ENCODE measurements around the gene BCLAF3. TPM values are rescaled to one million over a fixed set of nuclear protein-coding genes. Genes with fewer than 3 reads are reported as not detected.

BCLAF3 gene
- total RNA-seq, 4 donors from 2014 or later, result 7.0 to 10.0 (median 8.7) TPM

GRCh38 chrX:19960913-19961312 lies 29.9 kb downstream of the BCLAF3 start:
- no peak overlapping the region for H3K27ac ChIP-seq (replicated peaks in 1 of 4)
- WGBS, result 78% methylated on average over 1 of the region's 1 CpG
- intact Hi-C loops (cut with DNase I), result no loop called here
- no peaks in the 10 kb centered on the region for H3K9me3 ChIP-seq
- H3K4me3 ChIP-seq, result no peak overlapping the region
- H3K36me3 ChIP-seq, result peaks cover 0 to 20% (median 8%) of the 10 kb centered on the region in 4 donors
- H3K4me1 ChIP-seq, result peaks cover 3 to 15% (median 8%) of the 10 kb centered on the region in 4 donors
- TF ChIP-seq CTCF (IDR thresholded peaks at IDR 0.05) (no peak), EP300 (IDR thresholded peaks at IDR 0.05) (no peak), POLR2A (IDR thresholded peaks at IDR 0.05; ENCODE audit: low read depth) (no peak), POLR2AphosphoS5 (IDR thresholded peaks at IDR 0.05) (no peak)
- peaks cover 0 to 5% (median 0%) of the 10 kb centered on the region in 4 donors for H3K27me3 ChIP-seq
- DNase-seq (ENCODE audit: extremely low spot score), result no peak

GRCh38 chrX:19958552-19959486 lies 32.0 kb downstream of the BCLAF3 start:
- no peak for TF ChIP-seq POLR2AphosphoS5 (IDR thresholded peaks at IDR 0.05)
- TF ChIP-seq EP300 (IDR thresholded peaks at IDR 0.05), result no peak
- TF ChIP-seq CTCF (IDR thresholded peaks at IDR 0.05), result no peak
- no peak for TF ChIP-seq POLR2A (IDR thresholded peaks at IDR 0.05; ENCODE audit: low read depth)
- H3K4me1 ChIP-seq, result peaks cover 4 to 30% (median 16%) of the 10 kb centered on the region in 4 donors
- intact Hi-C loops (cut with DNase I), result no loop called here
- peaks cover 0 to 5% (median 0%) of the 10 kb centered on the region in 4 donors for H3K27me3 ChIP-seq
- no peak for DNase-seq (ENCODE audit: extremely low spot score)
- no peak overlapping the region for H3K27ac ChIP-seq (replicated peaks in 1 of 4)
- no peak overlapping the region for H3K4me3 ChIP-seq
- 77% methylated on average over 6 of the region's 6 CpGs for WGBS
- H3K9me3 ChIP-seq, result no peaks in the 10 kb centered on the region
- peaks cover 0 to under 1% (median 0%) of the 10 kb centered on the region in 4 donors for H3K36me3 ChIP-seq

GRCh38 chrX:19956923-19957322 lies 33.9 kb downstream of the BCLAF3 start:
- H3K36me3 ChIP-seq, result peaks cover 0 to 8% (median 0%) of the 10 kb centered on the region in 4 donors
- intact Hi-C loops (cut with DNase I), result no loop called here
- no peaks in the 10 kb centered on the region for H3K9me3 ChIP-seq
- no peak overlapping the region for H3K27ac ChIP-seq (replicated peaks in 1 of 4)
- 72% methylated on average over 6 of the region's 6 CpGs for WGBS
- H3K27me3 ChIP-seq, result peaks cover 0 to 5% (median 0%) of the 10 kb centered on the region in 4 donors
- H3K4me1 ChIP-seq, result peaks cover 4 to 30% (median 16%) of the 10 kb centered on the region in 4 donors
- TF ChIP-seq CTCF (IDR thresholded peaks at IDR 0.05), result no peak
- no peak for TF ChIP-seq EP300 (IDR thresholded peaks at IDR 0.05)
- no peak for TF ChIP-seq POLR2AphosphoS5 (IDR thresholded peaks at IDR 0.05)
- TF ChIP-seq POLR2A (IDR thresholded peaks at IDR 0.05; ENCODE audit: low read depth), result no peak
- no peak for DNase-seq (ENCODE audit: extremely low spot score)
- H3K4me3 ChIP-seq, result no peak overlapping the region

GRCh38 chrX:19956306-19956705 lies 34.6 kb downstream of the BCLAF3 start:
- TF ChIP-seq EP300 (IDR thresholded peaks at IDR 0.05) (no peak), CTCF (IDR thresholded peaks at IDR 0.05) (no peak), POLR2A (IDR thresholded peaks at IDR 0.05; ENCODE audit: low read depth) (no peak), POLR2AphosphoS5 (IDR thresholded peaks at IDR 0.05) (no peak)
- H3K4me3 ChIP-seq, result no peak overlapping the region
- peaks cover 4 to 30% (median 16%) of the 10 kb centered on the region in 4 donors for H3K4me1 ChIP-seq
- no peak overlapping the region for H3K27ac ChIP-seq (replicated peaks in 1 of 4)
- H3K9me3 ChIP-seq, result no peaks in the 10 kb centered on the region
- intact Hi-C loops (cut with DNase I), result no loop called here
- peaks cover 0 to 8% (median 0%) of the 10 kb centered on the region in 4 donors for H3K36me3 ChIP-seq
- no peak for DNase-seq (ENCODE audit: extremely low spot score)
- H3K27me3 ChIP-seq, result peaks cover 0 to 5% (median 0%) of the 10 kb centered on the region in 4 donors
